Cardiac septum (tissue), 1 donor: ENCODE data around the gene TRAPPC11. TPM values are rescaled to one million over a fixed set of nuclear protein-coding genes. Genes with fewer than 3 reads are reported as not detected.
"Not testable (repeated sequence)": the region's sequence is repeated elsewhere in the genome, so short reads cannot be mapped to it uniquely, and the experiment has no call there.

Source experiments
- DNase-seq: peaks from one replicate; pipeline ENCODE4 v3.0.0-alpha.2; 2020; ENCODE audit warnings: low spot score
- intact Hi-C: fragments of 100-400 bp; cut with DNase I; formaldehyde crosslinking; loops from one replicate; pipeline ENCODE4 v1.14.0; 2022
- total RNA-seq: library from RNA; stranded (reverse); fragmentation: NEBNext Ultra II Directional; extraction: Animal tissue kit (Norgen Biotek cat#: 25700); gene quantifications from one replicate; pipeline ENCODE4 v1.2.1, GENCODE V29; 2021
- donor health status: DM: no; HTN: no; CAD: no.

TRAPPC11 gene
- total RNA-seq, 1 donor from 2014 or later: 21.3 TPM

GRCh38 chr4:183702492-183702891 is 43.4 kb downstream of the TRAPPC11 start:
- intact Hi-C loops: no loop called here

GRCh38 chr4:183714626-183715025 is 55.5 kb downstream of the TRAPPC11 start:
- no peak for DNase-seq
- intact Hi-C loops: no loop called here

More at GRCh38 chr4:183702492-183702891, 43.4 kb downstream of the TRAPPC11 start:
- DNase-seq: no peak

GRCh38 chr4:183716302-183716701 is 57.2 kb downstream of the TRAPPC11 start:
- intact Hi-C loops: no loop called here
- no peak for DNase-seq

GRCh38 chr4:183718876-183719275 is 59.8 kb downstream of the TRAPPC11 start:
- DNase-seq: no peak
- intact Hi-C loops: no loop called here

- intact Hi-C loops: loop anchor here (5.0 to 10.0 kb wide), 2 partner anchors 76 to 443 kb away; no protein-coding TSS in a partner anchor
- no peak for DNase-seq
Measured at GRCh38 chr4:183721207-183722081, 62.4 kb downstream of the TRAPPC11 start.

GRCh38 chr4:183722731-183723560 is 63.9 kb downstream of the TRAPPC11 start:
- intact Hi-C loops: loop anchor here (5.0 to 10.0 kb wide), 2 partner anchors 74 to 442 kb away; no protein-coding TSS in a partner anchor
- peak; percentile 84 for DNase-seq

GRCh38 chr4:183723561-183724228 is 64.6 kb downstream of the TRAPPC11 start:
- intact Hi-C loops: loop anchor here (5.0 to 10.0 kb wide), 2 partner anchors 74 to 441 kb away; no protein-coding TSS in a partner anchor
- no peak for DNase-seq

- intact Hi-C loops: loop anchor here (10.0 kb wide), 1 partner anchor 439 kb away; no protein-coding TSS in a partner anchor
- DNase-seq: not testable (repeated sequence)
Measured at GRCh38 chr4:183725585-183725984, 66.5 kb downstream of the TRAPPC11 start.

GRCh38 chr4:183727482-183727881 is 68.4 kb downstream of the TRAPPC11 start:
- intact Hi-C loops: loop anchor here (10.0 kb wide), 1 partner anchor 437 kb away; no protein-coding TSS in a partner anchor
- DNase-seq: no peak

GRCh38 chr4:183728223-183729068 is 69.4 kb downstream of the TRAPPC11 start:
- intact Hi-C loops: loop anchor here (10.0 kb wide), 1 partner anchor 436 kb away; no protein-coding TSS in a partner anchor

GRCh38 chr4:183729069-183729406 is 69.9 kb downstream of the TRAPPC11 start:
- DNase-seq: no peak
- intact Hi-C loops: loop anchor here (10.0 kb wide), 1 partner anchor 436 kb away; no protein-coding TSS in a partner anchor

More at GRCh38 chr4:183728223-183729068, 69.4 kb downstream of the TRAPPC11 start:
- no peak for DNase-seq

- DNase-seq: no peak
- intact Hi-C loops: loop anchor here (10.0 kb wide), 1 partner anchor 435 kb away; no protein-coding TSS in a partner anchor
Measured at GRCh38 chr4:183729430-183730328, 70.6 kb downstream of the TRAPPC11 start.

- no peak for DNase-seq
- intact Hi-C loops: no loop called here
Measured at GRCh38 chr4:183732296-183732695, 73.2 kb downstream of the TRAPPC11 start.

- DNase-seq: no peak
- intact Hi-C loops: no loop called here
Measured at GRCh38 chr4:183733181-183733580, 74.1 kb downstream of the TRAPPC11 start.

- intact Hi-C loops: no loop called here
- no peak for DNase-seq
Measured at GRCh38 chr4:183738081-183738673, 79.1 kb downstream of the TRAPPC11 start.

- DNase-seq: no peak
- intact Hi-C loops: no loop called here
Measured at GRCh38 chr4:183738961-183739360, 79.9 kb downstream of the TRAPPC11 start.
